Activated T-helper 2 cell treated with anti-CD3 and anti-CD28 coated beads, Interferon-gamma antibody, Interleukin-2, Interleukin-4, amounts not matched to agents 10 μg/mL and 5 μg/mL and 100 μg/mL, durations not matched to agents 14 hours and 24 hours and 36 hours (primary cell): ENCODE results near the gene PTTG1IP. TPM values are rescaled to one million over a fixed set of nuclear protein-coding genes. Genes with fewer than 3 reads are reported as not detected.
A peak's percentile ranks its signal among the peaks of the same experiment; 100 is the strongest.

Source experiments
- DNase-seq: peaks from one replicate; pipeline ENCODE4 v3.0.0; 2021; ENCODE audit warnings: low spot score
- H3K27ac Mint-ChIP-seq: one replicate; pipeline ENCODE4 v1.8.0; 2021; ENCODE audit warnings: mixed read lengths
- H3K27me3 Mint-ChIP-seq: one replicate; pipeline ENCODE4 v1.8.0; 2021; ENCODE audit warnings: low read depth, mixed read lengths
- H3K36me3 Mint-ChIP-seq: one replicate; pipeline ENCODE4 v1.8.0; 2021; ENCODE audit warnings: low read depth, mixed read lengths
- H3K4me1 Mint-ChIP-seq: one replicate; pipeline ENCODE4 v1.8.0; 2021; ENCODE audit warnings: low read depth, mixed read lengths
- H3K4me3 Mint-ChIP-seq: one replicate; pipeline ENCODE4 v1.8.0; 2021; ENCODE audit warnings: low read depth, mild to moderate bottlenecking, moderate library complexity, mixed read lengths
- H3K9me3 Mint-ChIP-seq: one replicate; pipeline ENCODE4 v1.8.0; 2021; ENCODE audit warnings: mixed read lengths
- intact Hi-C: fragments of 100-400 bp; cut with micrococcal nuclease; formaldehyde crosslinking; loops from one replicate; pipeline ENCODE4 v1.15.1; 2023
- total RNA-seq: library from RNA; stranded (reverse); gene quantifications from 2 replicates; pipeline ENCODE4 v1.2.3, GENCODE V29; 2022

Gene PTTG1IP
- total RNA-seq, 1 donor from 2014 or later, result 48.1 TPM

DNA sequence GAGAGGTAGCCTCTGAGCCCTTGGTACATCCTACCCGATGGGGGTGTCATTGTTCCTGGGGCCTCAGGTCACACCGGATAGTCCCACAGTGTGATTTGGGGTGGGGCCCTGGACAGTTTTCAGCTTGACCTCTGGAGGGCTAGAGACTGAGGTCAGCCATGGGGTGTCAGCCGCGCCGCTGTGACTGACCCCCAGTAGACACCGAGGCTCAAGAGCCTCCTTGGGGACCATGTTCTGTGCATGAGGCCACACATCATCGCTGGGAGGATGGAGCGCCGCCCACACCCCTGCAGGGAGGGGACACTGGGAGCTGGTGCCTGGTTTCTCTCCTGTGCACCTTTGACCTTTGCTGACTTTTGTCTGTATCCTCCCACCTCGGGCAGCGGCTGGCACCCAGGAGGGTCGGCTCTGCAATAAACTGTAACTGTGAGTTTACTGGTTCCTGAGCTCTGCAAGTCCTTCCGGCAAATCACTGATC, 24.6 kb upstream of the PTTG1IP start:
- no peak overlapping the region for H3K4me3 Mint-ChIP-seq
- H3K4me1 Mint-ChIP-seq, result no peaks in the 10 kb centered on the region
- H3K9me3 Mint-ChIP-seq, result no peaks in the 10 kb centered on the region
- H3K27me3 Mint-ChIP-seq, result no peaks in the 10 kb centered on the region
- no peak overlapping the region for H3K27ac Mint-ChIP-seq
- peaks cover 53% of the 10 kb centered on the region for H3K36me3 Mint-ChIP-seq
- intact Hi-C loops, result no loop called here
- DNase-seq, result no peak

DNA sequence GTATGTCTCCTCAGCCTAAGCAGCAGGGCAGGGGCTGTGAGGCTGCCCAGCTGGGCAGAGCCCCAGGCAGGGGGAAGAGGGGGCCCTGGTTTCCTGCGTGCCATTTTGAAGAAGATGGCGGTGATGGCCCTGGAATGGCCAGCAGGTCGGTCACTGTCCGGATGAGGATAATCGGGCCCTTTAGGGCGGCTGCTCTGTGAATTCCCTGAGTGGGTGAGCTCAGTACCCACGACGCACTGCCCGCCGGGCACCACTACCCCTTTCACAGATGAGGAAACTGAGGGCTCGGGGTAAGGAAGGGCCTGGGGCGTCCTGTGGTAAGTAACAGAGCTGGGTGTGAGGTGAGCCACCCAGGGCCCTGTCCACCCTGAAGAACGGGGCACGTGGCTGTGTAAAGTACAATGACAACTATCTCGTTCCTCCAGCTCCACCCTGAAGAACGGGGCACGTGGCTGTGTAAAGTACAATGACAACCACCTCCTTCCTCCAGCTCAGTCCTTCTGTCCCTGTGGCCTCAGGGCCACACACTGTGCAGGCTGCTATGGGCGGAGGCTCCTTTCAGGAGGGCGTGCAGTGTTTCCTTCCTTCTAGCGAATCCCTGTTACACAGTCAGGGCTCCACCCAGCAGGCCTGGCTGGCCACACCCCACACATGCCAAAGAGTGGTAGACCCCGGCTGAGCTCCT, 24.0 kb upstream of the PTTG1IP start:
- no peak overlapping the region for H3K4me3 Mint-ChIP-seq
- H3K4me1 Mint-ChIP-seq, result peaks cover 4% of the 10 kb centered on the region
- no peaks in the 10 kb centered on the region for H3K27me3 Mint-ChIP-seq
- no peak overlapping the region for H3K27ac Mint-ChIP-seq
- no peaks in the 10 kb centered on the region for H3K9me3 Mint-ChIP-seq
- no peak for DNase-seq
- H3K36me3 Mint-ChIP-seq, result peaks cover 51% of the 10 kb centered on the region
- intact Hi-C loops, result no loop called here

DNA sequence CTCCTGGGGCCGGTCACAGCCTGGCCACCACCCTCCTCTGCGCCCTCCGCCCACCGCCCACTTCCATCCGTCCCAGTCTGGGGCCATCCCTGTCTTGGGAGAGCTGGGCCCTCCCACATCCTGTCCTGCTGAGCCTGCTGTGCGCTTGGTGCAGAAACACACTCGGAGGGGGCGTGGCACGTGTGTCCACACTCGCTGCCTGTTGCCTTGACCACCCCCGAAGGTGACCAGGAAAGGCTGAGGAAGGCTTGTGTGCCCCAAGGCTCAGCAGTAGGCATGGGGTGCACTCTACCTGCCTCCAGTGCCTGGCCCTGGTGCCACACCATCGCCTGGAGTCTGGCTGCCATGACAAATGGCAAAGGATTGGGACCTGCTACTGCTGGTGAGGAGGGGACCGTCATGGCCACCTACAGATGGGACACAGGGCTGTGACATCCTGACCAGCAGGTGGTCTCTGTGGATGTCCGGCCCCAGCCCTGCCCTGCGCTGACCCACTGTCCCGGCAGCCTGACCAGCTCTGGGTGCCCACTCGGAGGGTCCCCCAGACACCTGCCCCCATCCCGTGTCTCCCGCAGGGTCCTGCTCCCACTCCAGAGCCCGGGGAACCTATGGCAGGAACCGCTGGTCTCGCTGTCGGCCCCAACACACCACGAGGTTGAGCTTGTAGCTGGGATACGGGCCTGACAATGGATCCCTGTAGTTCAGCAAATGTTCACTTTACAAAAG, 23.2 kb upstream of the PTTG1IP start:
- no peaks in the 10 kb centered on the region for H3K9me3 Mint-ChIP-seq
- intact Hi-C loops, result no loop called here
- peaks cover 5% of the 10 kb centered on the region for H3K4me1 Mint-ChIP-seq
- H3K36me3 Mint-ChIP-seq, result peaks cover 46% of the 10 kb centered on the region
- no peak for DNase-seq
- no peak overlapping the region for H3K27ac Mint-ChIP-seq
- no peaks in the 10 kb centered on the region for H3K27me3 Mint-ChIP-seq
- H3K4me3 Mint-ChIP-seq, result no peak overlapping the region

DNA sequence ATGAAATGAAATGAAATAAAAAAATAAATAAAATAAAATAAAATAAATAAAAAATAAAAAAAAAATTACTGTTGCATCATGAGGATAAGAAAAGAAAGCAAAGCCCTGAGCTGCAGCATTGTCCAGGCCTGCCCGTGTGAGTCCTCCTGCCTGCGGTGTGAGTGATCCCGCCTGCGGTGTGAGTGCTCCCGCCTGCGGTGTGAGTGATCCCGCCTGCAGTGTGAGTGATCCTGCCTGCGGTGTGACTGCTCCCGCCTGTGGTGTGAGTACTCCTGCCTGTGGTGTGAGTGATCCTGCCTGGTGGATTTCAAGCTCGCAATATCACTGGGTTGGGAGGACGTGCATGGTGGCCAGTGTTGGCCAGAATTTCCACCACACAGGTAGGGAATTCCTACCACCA, 22.4 kb upstream of the PTTG1IP start:
- no peak overlapping the region for H3K27ac Mint-ChIP-seq
- H3K27me3 Mint-ChIP-seq, result no peaks in the 10 kb centered on the region

DNA sequence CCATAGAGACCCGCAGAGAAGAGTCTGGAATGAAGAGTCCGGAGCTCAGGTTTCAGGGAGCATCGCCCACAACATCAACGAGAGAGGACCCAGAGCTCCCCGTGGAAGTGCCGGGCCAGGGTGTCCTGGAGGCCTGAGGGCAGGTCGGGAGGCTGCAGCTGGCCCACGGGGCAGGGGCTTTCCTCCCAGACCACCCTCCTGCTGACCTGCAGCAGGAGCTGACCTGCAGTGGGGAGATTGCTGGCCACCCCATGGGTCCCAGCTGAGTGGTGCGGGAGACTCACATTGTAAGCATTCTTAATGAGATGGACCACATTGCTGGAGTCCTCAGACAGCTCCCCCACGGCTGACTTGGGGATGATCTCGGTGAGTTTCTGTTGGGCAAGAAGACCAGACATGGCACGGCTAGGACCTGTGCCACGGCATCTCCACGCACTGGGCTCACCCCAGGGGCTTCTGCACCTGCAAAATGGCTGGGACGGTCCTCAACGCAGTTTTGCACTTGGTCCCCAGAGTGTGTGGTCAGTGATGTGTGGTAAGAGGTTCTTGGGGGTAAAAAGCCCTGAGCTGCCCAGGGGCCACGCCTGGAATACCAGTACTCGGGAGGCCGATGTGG, 21.3 kb upstream of the PTTG1IP start:
- DNase-seq, result no peak
- H3K4me1 Mint-ChIP-seq, result peaks cover 5% of the 10 kb centered on the region
- H3K27me3 Mint-ChIP-seq, result no peaks in the 10 kb centered on the region
- peaks cover 41% of the 10 kb centered on the region for H3K36me3 Mint-ChIP-seq
- H3K9me3 Mint-ChIP-seq, result no peaks in the 10 kb centered on the region
- intact Hi-C loops, result no loop called here
- no peak overlapping the region for H3K4me3 Mint-ChIP-seq
- H3K27ac Mint-ChIP-seq, result no peak overlapping the region

More for the DNA sequence above, 22.4 kb upstream of the PTTG1IP start:
- intact Hi-C loops, result no loop called here
- Mint-ChIP-seq H3K4me3 (no peak overlapping the region), H3K9me3 (no peaks in the 10 kb centered on the region), H3K36me3 (peaks cover 42% of the 10 kb centered on the region), H3K4me1 (peaks cover 5% of the 10 kb centered on the region)
- no peak for DNase-seq

DNA sequence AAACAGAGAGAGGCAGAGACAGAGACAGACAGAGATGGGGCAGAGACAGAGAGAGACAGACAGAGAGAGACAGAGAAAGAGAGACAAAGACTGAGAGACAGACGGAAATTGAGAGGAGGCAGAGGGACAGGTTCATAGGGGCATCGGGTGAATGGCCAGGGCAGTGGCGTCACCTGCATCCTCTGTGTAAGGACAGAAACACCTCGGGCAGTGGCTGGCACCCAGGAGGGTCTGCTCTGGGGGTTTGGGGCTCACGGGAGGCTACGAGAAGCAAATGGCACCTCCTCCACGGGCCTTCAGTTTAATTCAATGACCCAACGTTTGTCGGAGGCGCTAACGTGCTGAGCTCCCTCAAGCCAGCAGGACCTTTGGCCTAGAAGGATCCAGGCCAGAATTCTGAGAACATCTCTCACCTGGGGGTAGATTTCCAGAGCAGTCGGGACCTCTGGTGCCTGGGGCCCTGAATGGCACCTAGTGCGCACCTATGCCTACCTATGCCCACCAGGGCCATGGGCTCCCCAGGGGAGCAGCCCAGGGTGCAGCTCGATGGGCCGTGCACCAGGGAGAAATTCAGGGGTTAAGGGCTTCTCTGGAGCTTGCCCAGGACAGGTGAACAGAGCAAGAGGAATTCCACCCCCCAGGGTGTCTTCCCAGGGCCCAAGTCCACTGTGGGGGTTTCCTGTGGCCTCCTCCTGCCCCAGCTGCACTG, 20.6 kb upstream of the PTTG1IP start:
- no peak for DNase-seq
- no peaks in the 10 kb centered on the region for H3K9me3 Mint-ChIP-seq
- peaks cover 38% of the 10 kb centered on the region for H3K36me3 Mint-ChIP-seq
- intact Hi-C loops, result loop anchor here (2.0 kb wide), 2 partner anchors 27 to 39 kb away; partner anchors contain the start of gene ITGB2
- H3K27ac Mint-ChIP-seq, result no peak overlapping the region
- H3K4me1 Mint-ChIP-seq, result peaks cover 5% of the 10 kb centered on the region
- H3K4me3 Mint-ChIP-seq, result no peak overlapping the region
- H3K27me3 Mint-ChIP-seq, result no peaks in the 10 kb centered on the region

DNA sequence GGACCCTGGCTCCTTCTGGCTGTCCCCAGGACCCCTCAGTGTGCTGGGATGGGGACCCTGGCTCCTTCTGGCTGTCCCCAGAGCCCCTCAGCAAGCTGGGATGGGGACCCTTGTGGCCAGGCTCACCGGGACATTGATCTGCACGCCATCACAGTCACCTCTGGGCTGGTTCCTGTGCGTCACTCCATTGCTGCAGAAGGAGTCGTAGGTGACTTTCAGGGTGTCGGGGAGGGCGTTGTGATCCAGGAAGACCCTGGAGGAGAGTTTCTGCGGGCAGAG, 19.7 kb upstream of the PTTG1IP start:
- Mint-ChIP-seq H3K4me1 (peaks cover 5% of the 10 kb centered on the region), H3K27ac (no peak overlapping the region), H3K9me3 (no peaks in the 10 kb centered on the region), H3K27me3 (no peaks in the 10 kb centered on the region), H3K36me3 (peaks cover 32% of the 10 kb centered on the region), H3K4me3 (no peak overlapping the region)
- intact Hi-C loops, result loop anchor here (2.0 kb wide), 2 partner anchors 28 to 40 kb away; partner anchors contain the start of gene ITGB2
- DNase-seq, result no peak

DNA sequence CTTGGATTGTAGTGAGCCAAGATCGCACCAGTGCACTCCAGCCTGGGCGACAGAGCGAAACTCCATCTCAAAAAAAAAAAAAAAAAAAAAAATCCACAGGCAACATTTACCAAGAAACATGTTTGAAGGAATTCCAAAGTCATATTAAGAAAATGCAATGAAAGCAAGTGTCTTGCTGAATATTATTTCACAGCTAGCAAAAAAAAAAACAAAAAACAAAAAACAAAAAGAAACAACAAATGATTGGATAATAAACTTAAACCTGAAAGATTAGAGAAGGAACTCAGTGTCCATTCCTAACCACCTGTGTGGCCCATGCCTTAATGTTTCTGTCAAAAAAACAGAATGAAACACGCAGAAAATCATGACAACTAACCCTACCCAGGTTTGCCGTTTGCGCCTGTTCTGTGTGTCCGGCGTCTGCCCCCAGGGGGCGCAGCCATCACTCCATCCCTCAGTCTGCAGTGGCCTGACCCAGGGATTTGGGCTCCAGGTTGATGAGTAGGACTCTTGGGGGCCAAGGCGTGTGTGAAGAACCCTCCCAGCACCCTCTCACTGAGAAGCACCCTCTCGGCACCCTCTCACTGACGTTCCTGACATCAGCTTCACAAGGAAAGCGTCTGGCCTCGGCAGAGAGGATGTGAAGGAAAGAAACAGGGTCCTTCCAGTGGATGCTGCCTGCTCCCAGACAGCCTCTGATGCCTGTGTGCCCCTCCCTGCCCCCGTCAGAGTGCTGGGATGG, 19.2 kb upstream of the PTTG1IP start:
- intact Hi-C loops, result loop anchor here (2.0 kb wide), 2 partner anchors 28 to 40 kb away; partner anchors contain the start of gene ITGB2
- no peak overlapping the region for H3K4me3 Mint-ChIP-seq
- DNase-seq, result peak; percentile 68
- no peaks in the 10 kb centered on the region for H3K27me3 Mint-ChIP-seq
- peaks cover 27% of the 10 kb centered on the region for H3K36me3 Mint-ChIP-seq
- H3K4me1 Mint-ChIP-seq, result peaks cover 5% of the 10 kb centered on the region
- H3K27ac Mint-ChIP-seq, result no peak overlapping the region
- H3K9me3 Mint-ChIP-seq, result no peaks in the 10 kb centered on the region

DNA sequence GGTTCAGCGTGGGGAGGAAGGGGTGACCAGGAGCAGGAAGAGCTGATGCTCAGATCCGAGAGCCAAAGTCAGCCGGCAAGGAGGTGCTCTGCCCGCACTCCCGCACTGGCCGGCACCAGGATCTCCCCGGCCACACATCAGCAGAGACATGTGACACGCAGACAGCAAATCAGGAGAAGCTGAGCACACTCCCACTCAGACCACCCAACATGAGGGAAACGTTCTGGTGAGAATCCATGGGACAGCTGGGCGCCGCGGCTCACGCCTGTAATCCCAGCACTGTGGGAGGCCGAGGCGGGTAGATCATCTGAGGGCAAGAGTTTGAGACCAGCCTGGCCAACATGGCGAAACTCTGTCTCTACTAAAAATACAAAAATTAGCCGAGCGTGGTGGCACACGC, 18.6 kb upstream of the PTTG1IP start:
- Mint-ChIP-seq H3K9me3 (no peaks in the 10 kb centered on the region), H3K27me3 (no peaks in the 10 kb centered on the region), H3K4me3 (no peak overlapping the region), H3K4me1 (peaks cover 5% of the 10 kb centered on the region), H3K27ac (no peak overlapping the region), H3K36me3 (peaks cover 31% of the 10 kb centered on the region)
- intact Hi-C loops, result loop anchor here (2.0 kb wide), 2 partner anchors 29 to 41 kb away; partner anchors contain the start of gene ITGB2
- no peak for DNase-seq

DNA sequence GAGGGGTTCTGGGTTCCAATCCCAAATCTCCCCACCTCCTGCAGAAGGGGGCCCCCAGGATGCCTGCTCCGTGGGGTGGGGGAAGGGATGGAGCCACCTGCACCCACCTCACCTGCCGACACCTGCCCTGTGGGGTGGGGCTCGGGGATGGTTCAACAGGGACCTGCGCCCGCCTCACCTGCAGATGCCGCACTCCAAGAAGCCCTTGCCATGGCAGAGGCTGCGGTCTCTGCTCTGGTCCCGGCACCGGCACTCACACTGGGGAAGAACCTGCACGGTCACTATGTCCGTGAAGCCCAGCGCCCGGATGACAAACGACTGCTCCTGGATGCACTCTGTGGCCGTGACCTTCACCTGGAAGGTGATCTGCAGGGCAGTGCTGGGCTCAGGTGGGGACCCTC, 18.1 kb upstream of the PTTG1IP start:
- Mint-ChIP-seq H3K27ac (no peak overlapping the region), H3K9me3 (no peaks in the 10 kb centered on the region), H3K4me1 (peaks cover 5% of the 10 kb centered on the region), H3K36me3 (peaks cover 36% of the 10 kb centered on the region), H3K4me3 (no peak overlapping the region), H3K27me3 (no peaks in the 10 kb centered on the region)
- DNase-seq, result no peak
- intact Hi-C loops, result loop anchor here (2.0 kb wide), 2 partner anchors 29 to 41 kb away; partner anchors contain the start of gene ITGB2

DNA sequence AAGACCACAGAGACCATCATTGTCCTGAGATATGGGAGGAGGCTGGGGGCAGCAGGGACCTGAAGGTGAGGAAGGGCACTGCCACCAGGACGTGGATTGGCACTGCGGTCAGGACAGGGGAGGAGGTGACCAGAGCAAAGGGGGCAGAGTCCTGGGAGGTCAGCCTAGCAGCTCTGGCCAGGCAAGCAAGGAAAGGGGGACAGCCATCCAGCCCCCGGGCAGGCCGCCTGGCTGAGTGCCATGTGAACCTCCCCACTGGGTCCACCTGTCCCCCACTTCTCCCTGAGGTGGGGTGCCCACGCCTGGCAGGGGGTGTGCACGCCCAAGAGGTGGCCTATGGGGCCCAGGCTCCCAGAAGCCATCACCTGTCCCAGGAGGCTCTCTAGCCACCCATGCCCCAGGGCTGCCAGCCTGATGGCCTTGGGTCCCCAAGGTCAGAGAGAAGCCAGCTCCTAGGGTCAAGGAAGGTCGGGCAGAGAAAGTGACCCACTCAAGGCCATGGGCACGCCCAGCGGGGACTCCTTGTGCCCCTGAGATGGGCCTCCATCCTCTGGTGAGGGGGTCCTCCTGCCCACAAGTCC, 17.6 kb upstream of the PTTG1IP start:
- no peak for DNase-seq
- Mint-ChIP-seq H3K27ac (no peak overlapping the region), H3K4me1 (peaks cover 5% of the 10 kb centered on the region), H3K4me3 (no peak overlapping the region), H3K27me3 (no peaks in the 10 kb centered on the region), H3K9me3 (no peaks in the 10 kb centered on the region), H3K36me3 (peaks cover 40% of the 10 kb centered on the region)
- intact Hi-C loops, result no loop called here
